Loucy (cell line): ENCODE data around the gene NOL4L.

Source experiments
- H2AFZ ChIP-seq: fragments of 200-600 bp; sonication (generic); 2 replicates; pipeline ENCODE4 v1.6.0; 2016; ENCODE audit warnings: antibody characterized with exemption, mild to moderate bottlenecking, low read length, moderate library complexity
- H3F3A ChIP-seq: fragments of 200-600 bp; 2 replicates; pipeline ENCODE4 v1.6.0; 2016; ENCODE audit warnings: antibody characterized with exemption, low read depth, mild to moderate bottlenecking
- H3K27me3 ChIP-seq: fragments of 200-600 bp; sonication (generic); 2 replicates; pipeline ENCODE4 v1.6.1; 2014; ENCODE audit warnings: low read length, mild to moderate bottlenecking; ENCODE audit not compliant: insufficient read depth, poor library complexity, severe bottlenecking
- H3K36me3 ChIP-seq: fragments of 200-600 bp; sonication (generic); 2 replicates; pipeline ENCODE4 v1.6.1; 2016; ENCODE audit warnings: low read length; ENCODE audit not compliant: insufficient read depth
- H3K4me1 ChIP-seq: fragments of 200-600 bp; sonication (generic); 2 replicates; pipeline ENCODE4 v1.5.1; 2014; ENCODE audit warnings: low read length, mild to moderate bottlenecking; ENCODE audit not compliant: insufficient read depth, poor library complexity, severe bottlenecking
- H3K4me2 ChIP-seq: fragments of 200-600 bp; sonication (generic); 2 replicates; pipeline ENCODE4 v1.6.0; 2014; ENCODE audit warnings: antibody characterized with exemption, low read length, low read depth, mild to moderate bottlenecking; ENCODE audit not compliant: poor library complexity, severe bottlenecking
- H3K4me3 ChIP-seq: fragments of 200-600 bp; sonication (generic); 2 replicates; pipeline ENCODE4 v1.5.1; 2014; ENCODE audit warnings: low read length, mild to moderate bottlenecking, mixed read lengths; ENCODE audit not compliant: poor library complexity, severe bottlenecking
- H3K79me2 ChIP-seq: fragments of 200-600 bp; sonication (generic); 2 replicates; pipeline ENCODE4 v1.6.1; 2014; ENCODE audit warnings: low read length; ENCODE audit not compliant: insufficient read depth
- H3K9ac ChIP-seq: fragments of 200-600 bp; sonication (generic); 2 replicates; pipeline ENCODE4 v1.6.0; 2014; ENCODE audit warnings: mild to moderate bottlenecking, low read depth, low read length, moderate library complexity; ENCODE audit not compliant: poor library complexity, severe bottlenecking
- H3K9me2 ChIP-seq: fragments of 200-600 bp; sonication (generic); replicated peaks from 2 replicates; pipeline ENCODE4 v1.6.1; 2016; ENCODE audit warnings: low read depth, low read length, mixed read lengths
- H3K9me3 ChIP-seq: fragments of 200-600 bp; sonication (generic); 2 replicates; pipeline ENCODE4 v1.6.1; 2014; ENCODE audit warnings: mild to moderate bottlenecking, antibody characterized with exemption, low read length, low read depth; ENCODE audit not compliant: insufficient read depth
- H4K20me1 ChIP-seq: fragments of 200-600 bp; sonication (generic); 2 replicates; pipeline ENCODE4 v1.6.0; 2014; ENCODE audit warnings: antibody characterized with exemption, low read length, mild to moderate bottlenecking; ENCODE audit not compliant: insufficient read depth, poor library complexity, severe bottlenecking
- EZH2phosphoT487 ChIP-seq: fragments of 200-600 bp; IDR thresholded peaks from 2 replicates; pipeline ENCODE4 v1.6.1; 2018; ENCODE audit warnings: antibody characterized with exemption, mild to moderate bottlenecking, moderate library complexity, borderline replicate concordance
- TF ChIP-seq, protein P1 (sequence below): fragments of 200-600 bp; sonication (generic); conservative IDR thresholded peaks from 2 replicates; pipeline ENCODE4 v1.5.1; 2014; ENCODE audit warnings: mild to moderate bottlenecking, antibody characterized with exemption, low read length

NOL4L gene

DNA sequence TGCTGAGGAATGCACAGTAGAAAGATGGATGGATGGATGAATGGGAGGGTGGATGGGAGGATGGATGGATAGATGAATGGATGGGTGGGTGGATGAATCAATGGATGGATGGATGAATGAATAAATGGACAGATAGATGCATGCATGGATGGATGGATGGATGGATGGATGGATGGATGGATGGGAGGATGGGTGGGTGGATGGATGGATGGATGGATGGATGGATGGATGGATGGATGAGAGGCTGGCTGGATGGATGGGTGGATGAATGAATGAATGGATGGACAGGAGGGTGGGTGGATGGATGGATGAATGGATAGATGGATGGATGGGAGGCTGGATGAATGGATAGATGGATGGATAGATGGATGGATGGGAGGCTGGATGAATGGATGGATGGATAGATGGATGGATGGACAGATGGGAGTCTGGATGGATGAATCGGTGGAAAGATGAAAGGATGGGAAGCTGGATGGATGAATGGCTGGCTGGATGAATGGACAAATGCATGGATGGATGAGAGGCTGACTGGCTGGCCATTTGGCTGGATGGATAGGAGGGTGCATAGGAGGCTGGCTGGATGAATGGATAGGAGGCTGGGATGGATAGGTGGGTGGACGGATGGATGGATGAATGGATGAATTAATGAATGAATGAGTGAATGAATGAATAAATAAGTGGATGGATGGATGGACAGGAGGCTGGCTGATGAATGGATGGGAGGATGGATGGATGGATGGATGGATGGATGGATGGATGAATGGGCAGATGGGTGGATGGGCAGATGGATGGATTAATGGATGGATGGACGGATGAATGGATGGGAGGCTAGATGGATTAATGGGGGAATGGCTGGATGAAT lies 28.3 kb upstream of the NOL4L start:
- H3K36me3 ChIP-seq, result no peaks in the 10 kb centered on the region
- H3K4me1 ChIP-seq, result peaks cover 22% of the 10 kb centered on the region
- no peaks in the 10 kb centered on the region for H3K9me3 ChIP-seq
- no peak overlapping the region for H3K4me3 ChIP-seq
- H4K20me1 ChIP-seq, result no peaks in the 10 kb centered on the region
- no peaks in the 10 kb centered on the region for H3K27me3 ChIP-seq
- no peak for TF ChIP-seq EZH2phosphoT487
- TF ChIP-seq, protein P1, sequence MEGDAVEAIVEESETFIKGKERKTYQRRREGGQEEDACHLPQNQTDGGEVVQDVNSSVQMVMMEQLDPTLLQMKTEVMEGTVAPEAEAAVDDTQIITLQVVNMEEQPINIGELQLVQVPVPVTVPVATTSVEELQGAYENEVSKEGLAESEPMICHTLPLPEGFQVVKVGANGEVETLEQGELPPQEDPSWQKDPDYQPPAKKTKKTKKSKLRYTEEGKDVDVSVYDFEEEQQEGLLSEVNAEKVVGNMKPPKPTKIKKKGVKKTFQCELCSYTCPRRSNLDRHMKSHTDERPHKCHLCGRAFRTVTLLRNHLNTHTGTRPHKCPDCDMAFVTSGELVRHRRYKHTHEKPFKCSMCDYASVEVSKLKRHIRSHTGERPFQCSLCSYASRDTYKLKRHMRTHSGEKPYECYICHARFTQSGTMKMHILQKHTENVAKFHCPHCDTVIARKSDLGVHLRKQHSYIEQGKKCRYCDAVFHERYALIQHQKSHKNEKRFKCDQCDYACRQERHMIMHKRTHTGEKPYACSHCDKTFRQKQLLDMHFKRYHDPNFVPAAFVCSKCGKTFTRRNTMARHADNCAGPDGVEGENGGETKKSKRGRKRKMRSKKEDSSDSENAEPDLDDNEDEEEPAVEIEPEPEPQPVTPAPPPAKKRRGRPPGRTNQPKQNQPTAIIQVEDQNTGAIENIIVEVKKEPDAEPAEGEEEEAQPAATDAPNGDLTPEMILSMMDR, result no peak
- no peaks in the 10 kb centered on the region for H3F3A ChIP-seq
- H3K4me2 ChIP-seq, result no peak overlapping the region
- no peaks in the 10 kb centered on the region for H3K79me2 ChIP-seq
- no peak overlapping the region for H3K9ac ChIP-seq
- no peak overlapping the region for H2AFZ ChIP-seq
- H3K9me2 ChIP-seq, result no peaks in the 10 kb centered on the region

DNA sequence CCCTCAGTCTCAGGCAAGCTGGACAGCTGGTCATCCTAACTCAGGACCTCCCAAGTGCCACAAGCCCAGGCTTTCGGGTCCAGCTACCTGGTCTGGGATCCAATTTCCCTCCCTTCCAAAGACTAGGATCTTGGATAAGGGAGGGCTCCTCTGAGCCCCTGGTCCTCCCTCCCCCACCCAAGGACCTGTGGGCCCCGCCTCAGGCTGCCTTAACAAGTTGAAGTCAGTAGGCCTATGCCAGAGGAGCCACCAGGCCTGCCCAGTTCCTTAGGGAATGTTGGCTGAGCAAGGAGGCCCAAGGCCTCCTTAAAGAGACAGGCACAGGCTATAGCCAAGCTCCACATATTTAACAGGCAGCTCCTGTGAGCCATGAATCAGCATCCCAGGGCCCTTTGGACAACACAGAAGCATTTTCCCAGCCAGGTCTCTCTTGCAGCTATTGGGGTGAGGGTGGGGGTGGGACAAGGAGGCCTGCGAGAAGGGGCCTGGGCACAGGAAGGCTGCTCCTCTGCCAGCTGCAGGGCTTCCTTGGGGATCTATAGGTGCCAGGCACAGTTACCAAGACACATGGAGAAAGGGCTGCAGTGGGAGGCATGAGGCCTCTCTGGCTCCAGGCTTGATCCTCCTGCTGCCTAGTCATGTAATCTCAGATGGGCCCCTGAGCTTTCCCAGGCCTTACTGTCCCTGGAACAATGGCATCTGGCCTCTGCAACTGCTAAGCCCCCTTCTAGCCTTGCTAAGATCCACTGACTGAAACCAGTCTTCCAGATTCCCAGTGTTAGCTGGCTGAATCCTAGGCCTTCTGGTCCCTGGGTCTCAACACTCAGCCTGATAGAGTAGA lies 27.4 kb upstream of the NOL4L start:
- no peaks in the 10 kb centered on the region for H3K9me2 ChIP-seq
- H3F3A ChIP-seq, result no peaks in the 10 kb centered on the region
- H3K4me2 ChIP-seq, result no peak overlapping the region

DNA sequence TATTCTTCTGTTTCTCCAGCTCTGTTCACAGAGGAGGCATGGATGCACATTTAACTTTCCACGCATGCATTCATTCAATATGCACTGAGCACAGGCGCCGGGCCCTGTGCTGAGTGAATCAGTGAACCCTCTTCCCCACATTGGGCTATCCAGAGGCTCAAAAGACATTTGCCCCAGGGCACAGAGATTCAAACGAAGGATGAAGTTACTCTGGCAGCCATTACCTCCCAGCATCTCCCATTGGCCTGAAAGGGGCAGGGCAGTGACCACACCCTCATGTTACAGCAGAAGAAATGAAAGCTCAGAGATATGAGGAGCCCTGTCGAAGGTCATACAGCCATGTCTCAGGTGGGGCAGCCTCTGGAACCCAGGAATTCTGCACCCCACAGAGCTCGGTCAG lies 26.7 kb upstream of the NOL4L start:
- H3K36me3 ChIP-seq, result no peaks in the 10 kb centered on the region
- no peak overlapping the region for H2AFZ ChIP-seq
- H3K79me2 ChIP-seq, result no peaks in the 10 kb centered on the region
- H3K4me2 ChIP-seq, result no peak overlapping the region
- no peaks in the 10 kb centered on the region for H4K20me1 ChIP-seq
- no peaks in the 10 kb centered on the region for H3K27me3 ChIP-seq
- H3K4me3 ChIP-seq, result no peak overlapping the region
- H3F3A ChIP-seq, result no peaks in the 10 kb centered on the region
- peaks cover 22% of the 10 kb centered on the region for H3K4me1 ChIP-seq
- no peaks in the 10 kb centered on the region for H3K9me2 ChIP-seq
- H3K9me3 ChIP-seq, result no peaks in the 10 kb centered on the region
- H3K9ac ChIP-seq, result peak overlapping the region; percentile 5
- TF ChIP-seq, protein P1, result no peak
- TF ChIP-seq EZH2phosphoT487, result no peak

More for the DNA sequence above, 27.4 kb upstream of the NOL4L start:
- Histone ChIP-seq H3K36me3 (no peaks in the 10 kb centered on the region), H3K79me2 (no peaks in the 10 kb centered on the region), H3K4me3 (no peak overlapping the region), H3K4me1 (peaks cover 22% of the 10 kb centered on the region), H3K9ac (no peak overlapping the region), H2AFZ (no peak overlapping the region), H3K9me3 (no peaks in the 10 kb centered on the region), H3K27me3 (no peaks in the 10 kb centered on the region), H4K20me1 (no peaks in the 10 kb centered on the region)
- TF ChIP-seq, protein P1, result no peak
- TF ChIP-seq EZH2phosphoT487, result no peak
